ENCODE data around the gene ZFP36L2.

The ZFP36L2 gene

GRCh38 chr2:43184339-43184895 lies 42.0 kb downstream of the ZFP36L2 start:
- peak; percentile 37 for DNase-seq

- DNase-seq, result no peak
Measured at GRCh38 chr2:43183743-43184142, 42.7 kb downstream of the ZFP36L2 start.

- no peak for DNase-seq
Measured at GRCh38 chr2:43180897-43181296, 45.5 kb downstream of the ZFP36L2 start.

- DNase-seq, result no peak
Measured at GRCh38 chr2:43179942-43180341, 46.5 kb downstream of the ZFP36L2 start.

GRCh38 chr2:43178602-43179542 lies 47.5 kb downstream of the ZFP36L2 start:
- no peak for DNase-seq

DNA sequence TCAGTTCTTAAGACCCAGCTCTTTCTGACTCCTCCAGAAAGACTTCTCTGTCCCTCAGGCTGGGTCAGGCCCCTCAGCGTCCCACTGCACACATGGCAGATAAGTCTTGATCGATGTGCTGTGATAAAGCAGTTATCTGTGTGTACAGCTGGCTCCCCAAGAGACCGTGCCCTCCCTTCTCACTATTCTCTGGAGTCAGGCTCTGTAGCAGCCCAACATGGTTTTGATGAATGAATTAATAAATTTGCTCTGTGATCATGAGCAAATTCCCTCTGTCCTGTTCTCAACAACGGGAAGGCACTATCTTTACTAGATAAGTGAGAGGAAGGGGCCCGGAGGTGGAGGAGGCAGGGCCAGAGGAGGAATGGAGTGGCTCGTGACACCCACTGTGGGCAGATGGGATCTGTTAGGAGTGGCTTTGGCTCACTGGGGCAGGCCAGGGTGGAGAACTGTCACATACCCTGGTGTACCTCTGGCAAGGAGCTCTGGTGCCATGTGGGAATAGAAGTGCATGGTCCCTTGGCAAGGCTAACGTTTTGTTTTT lies 48.3 kb downstream of the ZFP36L2 start:
- DNase-seq, result no peak

DNA sequence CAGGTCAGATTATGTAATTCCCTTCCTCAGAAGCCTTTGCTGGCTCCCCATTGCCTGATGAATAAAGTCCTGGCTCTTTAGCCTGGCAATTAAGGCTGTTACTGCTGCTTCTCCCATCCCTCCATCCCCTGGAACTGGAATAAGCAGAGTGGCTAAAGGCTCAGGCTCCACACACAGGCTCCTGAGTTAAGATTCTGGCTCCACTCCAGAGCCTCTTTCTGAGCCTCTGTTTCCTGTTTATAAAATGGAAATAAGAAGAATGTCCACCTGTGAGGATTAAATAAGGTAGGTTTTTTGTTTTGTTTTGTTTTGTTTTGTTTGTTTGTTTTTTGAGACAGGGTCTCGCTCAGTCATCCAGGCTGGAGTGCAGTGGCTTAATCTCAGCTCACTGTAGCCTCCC lies 50.0 kb downstream of the ZFP36L2 start:
- no peak for DNase-seq

GRCh38 chr2:43175876-43176275 lies 50.5 kb downstream of the ZFP36L2 start:
- DNase-seq, result no peak

DNA sequence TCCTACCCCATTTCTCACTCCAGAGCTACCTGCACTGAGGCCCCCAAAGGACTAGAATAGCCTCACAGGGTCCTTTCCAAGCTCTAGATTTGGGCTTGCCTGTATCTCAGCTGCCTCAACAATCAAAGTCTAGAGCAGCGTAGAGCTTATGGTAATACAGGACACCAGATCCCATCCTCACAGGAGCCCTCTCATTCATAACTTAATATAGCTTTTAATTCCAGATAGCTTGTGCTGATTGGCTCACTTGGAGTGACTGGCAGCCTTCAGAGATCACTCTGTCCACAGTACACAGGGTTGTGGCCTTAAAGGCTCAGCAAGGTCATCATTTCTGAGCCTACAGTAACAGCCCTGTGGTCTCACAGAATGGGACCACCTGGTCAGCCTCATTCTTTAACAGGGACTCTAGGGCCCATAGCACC lies 51.4 kb downstream of the ZFP36L2 start:
- DNase-seq, result no peak

DNA sequence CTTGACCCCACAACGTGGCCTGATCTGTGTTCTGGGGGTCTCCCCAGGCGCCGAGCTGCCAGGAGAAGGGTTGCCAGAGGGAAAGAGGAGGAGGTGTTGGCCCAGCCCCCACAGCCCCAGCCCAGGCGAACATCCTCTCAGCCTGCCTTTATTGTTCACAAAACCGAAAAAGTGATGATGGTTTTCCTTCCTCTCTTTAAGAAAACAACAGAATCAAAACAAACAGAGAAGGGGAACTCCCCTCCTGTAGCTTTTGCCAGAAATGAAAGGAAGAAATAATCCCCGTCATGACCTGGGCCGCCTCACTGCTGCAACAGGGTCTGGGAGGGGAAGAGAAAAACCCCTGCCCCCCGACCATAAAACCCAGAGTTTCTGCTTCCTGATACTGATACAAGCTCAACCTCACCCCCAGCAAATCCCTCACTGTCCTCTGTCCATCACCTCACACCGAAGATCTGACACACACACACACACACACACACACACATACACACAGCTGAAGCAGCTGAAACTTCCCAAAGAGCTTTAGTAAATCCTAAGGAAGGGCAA lies 52.0 kb downstream of the ZFP36L2 start:
- peak; percentile 73 for DNase-seq
